ENCODE measurements around the gene YTHDF1.

The YTHDF1 gene

GRCh38 chr20:63186528-63187316 lies 29.2 kb downstream of the YTHDF1 start:
- DNase-seq (ENCODE audit: low read depth in 1 of 2, low spot score in 1 of 2) = no peak

- DNase-seq (ENCODE audit: low read depth in 1 of 2, low spot score in 1 of 2) = no peak
These were observed 29.8 kb downstream of the YTHDF1 start for GRCh38 chr20:63186084-63186483.

GRCh38 chr20:63185215-63185796 lies 30.6 kb downstream of the YTHDF1 start:
- no peak for DNase-seq (ENCODE audit: low read depth in 1 of 2, low spot score in 1 of 2)

- DNase-seq (ENCODE audit: low read depth in 1 of 2, low spot score in 1 of 2) = peak; percentile 29 to 30
These were observed 32.3 kb downstream of the YTHDF1 start for GRCh38 chr20:63183422-63184146.

DNA sequence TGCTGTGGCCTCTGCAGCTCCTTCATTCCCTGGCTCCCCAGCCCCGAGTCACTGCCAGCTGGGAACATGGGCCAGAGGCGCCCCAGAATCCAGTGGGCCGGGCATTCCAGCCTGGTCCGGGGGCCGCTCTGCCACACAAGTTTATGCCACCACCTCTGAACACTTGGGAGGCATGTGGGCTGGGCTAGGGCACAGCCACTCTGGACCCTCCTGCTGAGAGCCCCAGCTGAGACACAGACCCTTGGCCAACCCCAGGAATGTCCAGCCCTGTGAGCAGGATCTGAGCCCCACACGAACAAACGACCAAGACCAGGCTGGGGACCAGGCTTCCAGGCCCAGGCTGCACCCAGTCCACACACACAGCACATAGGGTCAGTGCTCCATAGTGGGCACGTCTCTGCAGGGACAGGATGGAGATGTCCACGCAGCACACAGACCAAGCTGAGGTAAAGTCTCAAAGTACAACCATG lies 33.0 kb downstream of the YTHDF1 start:
- DNase-seq (ENCODE audit: low read depth in 1 of 2, low spot score in 1 of 2) = no peak

DNA sequence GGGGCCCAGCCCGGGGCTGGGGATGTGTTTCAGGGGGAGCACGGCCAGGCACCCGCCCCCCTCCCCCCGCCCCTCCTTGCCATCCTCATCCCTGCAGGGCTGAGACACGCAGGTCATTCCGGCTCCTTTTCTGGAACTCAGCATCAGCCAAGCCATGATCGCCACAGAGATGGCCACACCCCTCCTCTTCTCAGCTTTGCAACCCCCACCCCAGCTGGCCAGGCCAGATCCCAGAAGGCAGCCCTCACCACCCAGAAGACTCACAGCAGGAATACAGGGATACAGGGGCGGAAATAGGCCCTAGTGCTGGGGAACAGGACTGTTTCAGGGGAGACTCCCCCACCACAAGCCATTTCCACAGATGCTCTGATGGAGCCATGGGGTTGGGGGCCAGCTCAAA lies 33.5 kb downstream of the YTHDF1 start:
- no peak for DNase-seq (ENCODE audit: low read depth in 1 of 2, low spot score in 1 of 2)

DNA sequence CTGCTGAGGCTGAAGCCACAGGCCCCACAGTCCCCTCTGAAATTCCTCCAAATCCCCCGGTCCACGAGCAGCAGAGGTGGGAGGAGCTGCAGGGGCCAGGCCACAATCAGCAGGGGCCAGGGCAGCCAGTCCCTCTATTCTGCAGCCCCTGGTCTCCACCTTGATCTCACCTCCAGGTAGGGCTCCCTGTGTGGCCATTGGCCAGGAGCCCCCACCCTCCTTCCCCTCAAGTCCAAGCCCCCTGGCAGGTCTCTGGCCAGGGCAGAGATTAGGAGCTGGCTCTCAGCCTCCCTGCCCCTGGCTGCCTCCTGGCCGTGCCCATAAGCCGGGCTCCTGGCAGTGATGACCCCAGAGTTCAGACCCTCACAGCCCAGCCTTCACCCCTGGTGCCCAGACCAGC lies 34.7 kb downstream of the YTHDF1 start:
- DNase-seq (ENCODE audit: low read depth in 1 of 2, low spot score in 1 of 2) = no peak

DNA sequence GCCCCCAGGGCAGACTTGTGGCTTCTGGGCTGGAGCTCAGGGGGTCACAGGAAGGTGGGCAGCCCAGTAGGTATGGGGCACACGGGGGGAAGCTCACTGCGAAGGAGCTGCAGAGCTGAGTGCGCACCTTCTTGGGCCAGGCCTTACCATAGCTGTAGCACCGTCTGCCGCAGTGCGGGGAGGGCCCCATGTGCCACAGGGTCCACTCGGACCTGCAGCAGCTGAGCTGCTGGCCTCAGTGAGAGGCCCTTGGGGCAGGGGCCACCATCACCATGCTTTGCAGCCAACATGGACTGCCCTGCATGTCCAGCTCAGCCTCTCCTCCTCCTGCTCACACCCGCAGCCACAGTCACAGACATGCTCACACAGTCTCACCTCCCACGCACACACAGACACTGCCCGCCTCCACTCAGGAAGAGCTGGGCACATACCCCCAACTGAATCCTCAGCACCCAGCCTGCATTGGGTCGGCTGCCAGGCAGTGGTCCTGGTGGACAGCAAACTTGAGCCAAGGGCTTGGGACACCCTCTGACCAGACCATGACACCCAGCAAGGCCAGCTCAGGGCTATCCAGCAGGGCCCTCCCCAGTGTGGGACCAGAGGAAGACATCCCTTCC lies 35.3 kb downstream of the YTHDF1 start:
- DNase-seq (ENCODE audit: low read depth in 1 of 2, low spot score in 1 of 2) = no peak

- no peak for DNase-seq (ENCODE audit: low read depth in 1 of 2, low spot score in 1 of 2)
These were observed 36.0 kb downstream of the YTHDF1 start for GRCh38 chr20:63179687-63180568.

GRCh38 chr20:63178889-63179686 lies 36.8 kb downstream of the YTHDF1 start:
- peak; percentile 31 to 46 for DNase-seq (ENCODE audit: low read depth in 1 of 2, low spot score in 1 of 2)

DNA sequence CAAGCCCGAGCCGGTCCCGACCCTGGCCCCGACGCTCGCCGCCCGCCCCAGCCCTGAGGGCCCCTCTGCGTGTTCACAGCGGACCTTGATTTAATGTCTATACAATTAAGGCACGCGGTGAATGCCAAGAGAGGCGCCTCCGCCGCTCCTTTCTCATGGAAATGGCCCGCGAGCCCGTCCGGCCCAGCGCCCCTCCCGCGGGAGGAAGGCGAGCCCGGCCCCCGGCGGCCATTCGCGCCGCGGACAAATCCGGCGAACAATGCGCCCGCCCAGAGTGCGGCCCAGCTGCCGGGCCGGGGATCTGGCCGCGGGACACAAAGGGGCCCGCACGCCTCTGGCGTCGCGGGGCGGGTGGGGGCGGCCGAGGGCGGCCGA lies 37.5 kb downstream of the YTHDF1 start:
- no peak for DNase-seq (ENCODE audit: low read depth in 1 of 2, low spot score in 1 of 2)

DNA sequence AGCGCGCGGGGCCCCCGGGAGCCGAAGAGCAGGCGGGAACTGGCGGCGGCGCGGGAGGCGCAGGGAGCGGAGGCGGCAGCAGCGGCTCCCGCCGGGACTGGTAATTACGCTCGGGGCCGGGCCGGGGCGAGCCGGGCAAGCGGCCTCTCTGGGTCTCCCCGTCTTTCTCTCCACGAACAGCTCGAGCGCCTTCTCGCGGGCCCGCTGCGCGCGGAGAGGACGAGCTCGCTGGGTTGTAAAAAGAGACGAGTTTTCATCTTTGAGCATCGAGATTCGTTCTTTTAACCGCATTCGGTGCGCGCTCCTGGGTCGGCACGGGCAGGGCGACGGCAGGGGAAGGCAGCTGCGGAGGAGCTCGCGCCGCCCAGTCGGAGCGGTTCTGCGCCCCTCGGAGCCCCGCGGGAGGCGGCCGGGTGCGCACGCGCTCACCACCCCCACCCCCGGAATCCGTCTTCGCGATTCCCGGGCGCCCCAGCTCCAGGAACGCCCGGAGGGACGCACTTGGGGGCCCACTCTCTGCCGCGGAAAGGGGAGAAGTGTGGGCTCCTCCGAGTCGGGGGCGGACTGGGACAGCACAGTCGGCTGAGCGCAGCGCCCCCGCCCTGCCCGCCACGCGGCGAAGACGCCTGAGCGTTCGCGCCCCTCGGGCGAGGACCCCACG lies 38.0 kb downstream of the YTHDF1 start:
- DNase-seq (ENCODE audit: low read depth in 1 of 2, low spot score in 1 of 2) = no peak

- DNase-seq (ENCODE audit: low read depth in 1 of 2, low spot score in 1 of 2) = no peak
These were observed 38.7 kb downstream of the YTHDF1 start for GRCh38 chr20:63177134-63177784.

DNA sequence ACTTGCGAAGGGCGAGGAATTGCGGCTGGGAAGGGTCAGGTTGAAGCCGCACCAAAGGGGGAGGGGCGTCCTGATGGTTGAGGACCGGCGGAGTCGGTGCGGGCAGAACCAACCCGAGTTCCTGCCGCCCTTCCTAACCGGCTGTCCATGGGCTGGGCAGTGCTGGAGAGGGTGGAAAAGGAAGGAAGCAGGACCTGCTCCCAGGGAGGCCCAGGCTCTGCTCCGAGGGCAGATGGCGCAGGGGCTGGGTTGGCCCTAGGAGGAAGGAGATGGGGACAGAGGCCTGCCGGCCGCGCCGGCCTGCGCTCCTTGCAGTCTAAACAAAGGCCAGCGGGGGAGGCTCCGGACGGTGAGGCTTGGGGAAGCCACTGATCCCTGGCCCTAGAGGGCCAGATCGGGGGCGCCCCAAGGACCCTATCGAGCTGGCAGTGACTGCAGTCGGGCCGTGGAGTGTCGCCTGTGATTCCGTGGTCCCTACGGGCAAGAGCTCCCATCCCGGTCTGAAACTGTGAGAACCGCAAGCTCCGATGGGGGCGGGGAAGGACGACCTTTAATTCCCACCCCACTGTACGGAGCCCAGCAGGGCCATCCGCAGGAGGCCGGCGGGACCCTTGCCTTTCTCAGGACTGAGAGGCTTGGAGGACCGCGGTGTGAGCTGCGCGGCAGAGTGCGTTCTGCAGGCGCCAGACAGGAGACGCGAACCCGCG lies 39.4 kb downstream of the YTHDF1 start:
- DNase-seq (ENCODE audit: low read depth in 1 of 2, low spot score in 1 of 2) = no peak

- DNase-seq (ENCODE audit: low read depth in 1 of 2, low spot score in 1 of 2) = no peak
These were observed 39.9 kb downstream of the YTHDF1 start for GRCh38 chr20:63176034-63176426.

DNA sequence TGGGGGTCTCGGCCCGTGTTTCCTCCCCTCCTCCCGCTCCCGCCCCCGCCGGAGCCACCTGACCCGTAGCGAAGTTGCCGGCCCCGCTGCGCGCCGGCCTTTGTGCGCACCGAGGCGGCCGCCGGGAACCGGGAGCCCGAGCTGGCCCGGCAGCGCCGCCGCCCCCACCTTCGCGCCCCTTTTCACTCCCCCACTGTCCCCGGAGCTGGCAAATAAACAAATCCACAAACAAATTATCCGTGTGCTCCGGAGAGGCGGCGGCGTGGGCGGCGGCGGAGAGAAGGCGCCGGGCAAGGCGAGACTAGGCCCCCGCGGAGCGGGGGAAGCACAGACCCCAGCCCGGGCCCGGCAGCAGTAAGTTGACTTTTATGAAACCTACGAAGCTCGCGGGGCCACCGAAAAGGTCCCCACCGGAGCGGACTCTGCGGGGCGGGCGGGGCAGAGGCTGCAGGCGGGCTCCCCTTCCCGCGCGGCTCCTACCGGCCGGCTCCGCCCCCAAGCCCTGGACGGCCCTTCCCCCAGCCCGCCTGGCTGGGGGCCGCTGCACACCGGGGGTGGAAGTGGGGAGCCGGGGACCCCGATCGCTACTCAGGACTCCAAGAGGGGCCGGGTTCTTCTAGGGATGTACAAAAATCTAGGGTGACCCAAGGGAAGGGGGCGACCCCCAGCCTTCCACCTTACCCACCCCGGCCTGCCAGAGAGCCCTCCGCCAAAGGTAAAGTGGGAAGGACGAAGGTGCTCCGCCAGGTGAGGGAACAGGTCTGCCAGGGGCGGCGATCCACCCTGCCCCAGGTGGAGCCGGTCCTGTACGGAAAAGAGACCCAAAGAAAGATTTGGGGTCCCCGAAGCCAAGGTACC lies 40.7 kb downstream of the YTHDF1 start:
- no peak for DNase-seq (ENCODE audit: low read depth in 1 of 2, low spot score in 1 of 2)

DNA sequence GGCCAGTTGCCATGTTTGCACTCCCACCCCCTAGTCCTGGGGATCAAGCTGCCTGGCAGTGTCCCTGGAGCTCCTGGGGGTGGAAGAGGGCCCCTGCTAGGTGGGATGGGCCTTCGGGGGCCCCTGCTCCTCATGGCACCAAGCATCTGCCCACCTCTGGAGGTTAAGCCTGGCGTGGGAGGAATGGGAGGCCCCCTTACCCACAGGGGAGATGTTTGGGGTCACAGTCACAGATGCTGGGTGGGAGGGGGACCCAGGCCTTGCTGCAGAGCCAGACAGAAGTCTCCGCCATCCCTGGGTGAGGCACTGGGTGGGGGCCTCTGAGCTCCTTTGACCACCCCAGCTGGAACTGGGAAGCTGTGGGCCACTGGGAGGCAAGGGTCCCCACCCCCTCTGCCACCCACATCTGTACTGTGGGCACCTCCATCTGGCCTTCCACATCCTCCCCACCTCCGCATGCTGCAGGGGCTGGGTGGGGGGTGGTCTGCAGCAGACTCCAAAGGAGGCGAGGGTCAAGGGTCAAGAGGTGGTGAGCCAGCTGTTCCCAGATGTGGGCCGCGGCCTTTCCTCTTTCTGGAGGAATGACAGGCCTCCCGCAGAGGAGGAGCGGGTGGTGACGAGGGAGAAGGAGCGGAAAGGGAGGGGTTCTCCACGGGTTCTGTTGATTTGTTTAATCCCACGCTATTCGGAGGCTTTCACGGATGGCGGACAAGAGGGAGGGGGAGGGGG lies 41.5 kb downstream of the YTHDF1 start:
- DNase-seq (ENCODE audit: low read depth in 1 of 2, low spot score in 1 of 2) = no peak

Data from activated CD4-positive, alpha-beta T cell treated with anti-CD3 and anti-CD28 coated beads, Interleukin-2, amount 50 U/mL, for 24 hours (primary cell).